Left ventricle myocardium inferior (tissue), 1 donor: ENCODE data around the gene SLC22A14. TPM values are rescaled to one million over a fixed set of nuclear protein-coding genes. Genes with fewer than 3 reads are reported as not detected.
"Not testable (repeated sequence)": the region's sequence is repeated elsewhere in the genome, so short reads cannot be mapped to it uniquely, and the experiment has no call there.

Experiments used
- DNase-seq: peaks from one replicate; pipeline ENCODE4 v3.0.0-alpha.2; 2020
- H3K27ac ChIP-seq: fragments of 200-600 bp; replicated peaks from 2 replicates; pipeline ENCODE4 v1.8.0; 2021
- H3K27me3 ChIP-seq: fragments of 200-600 bp; 2 replicates; pipeline ENCODE4 v1.8.0; 2021; ENCODE audit warnings: low read depth
- H3K36me3 ChIP-seq: fragments of 200-600 bp; 2 replicates; pipeline ENCODE4 v1.8.0; 2021
- H3K4me1 ChIP-seq: fragments of 200-600 bp; 2 replicates; pipeline ENCODE4 v1.8.0; 2021
- H3K4me3 ChIP-seq: fragments of 200-600 bp; 2 replicates; pipeline ENCODE4 v1.8.0; 2021; ENCODE audit warnings: mild to moderate bottlenecking, moderate library complexity
- H3K9me3 ChIP-seq: fragments of 200-600 bp; replicated peaks from 2 replicates; pipeline ENCODE4 v1.8.0; 2021
- CTCF ChIP-seq: fragments of 200-600 bp; IDR thresholded peaks from 2 replicates; pipeline ENCODE4 v1.8.0; 2021; ENCODE audit warnings: antibody characterized with exemption, mild to moderate bottlenecking, borderline replicate concordance
- intact Hi-C: fragments of 100-400 bp; cut with micrococcal nuclease; formaldehyde crosslinking; loops from one replicate; pipeline ENCODE4 v1.11.0; 2022
- total RNA-seq: library from RNA; stranded (reverse); fragmentation: NEBNext Ultra II Directional; extraction: Animal tissue kit (Norgen Biotek cat#: 25700); gene quantifications from one replicate; pipeline ENCODE4 v1.2.1, GENCODE V29; 2021
- donor health status: DM: no; HTN: yes; CAD: no; lungs with severe emphysema.

The SLC22A14 gene
- total RNA-seq, 1 donor from 2014 or later: not detected

GRCh38 chr3:38276917-38277630, 5.0 kb upstream of the SLC22A14 start:
- Histone ChIP-seq H3K27ac (no peak overlapping the region), H3K27me3 (no peaks in the 10 kb centered on the region), H3K36me3 (no peaks in the 10 kb centered on the region), H3K9me3 (no peaks in the 10 kb centered on the region), H3K4me3 (no peak overlapping the region), H3K4me1 (peaks cover 3% of the 10 kb centered on the region)
- no peak for DNase-seq
- no peak for TF ChIP-seq CTCF
- intact Hi-C loops: no loop called here

GRCh38 chr3:38278841-38279240, 3.3 kb upstream of the SLC22A14 start:
- no peak for DNase-seq
- no peaks in the 10 kb centered on the region for H3K9me3 ChIP-seq
- peaks cover 3% of the 10 kb centered on the region for H3K4me1 ChIP-seq
- no peak overlapping the region for H3K4me3 ChIP-seq
- no peaks in the 10 kb centered on the region for H3K36me3 ChIP-seq
- intact Hi-C loops: no loop called here
- H3K27me3 ChIP-seq: no peaks in the 10 kb centered on the region
- H3K27ac ChIP-seq: no peak overlapping the region
- no peak for TF ChIP-seq CTCF

GRCh38 chr3:38283810-38284755, 2.0 kb downstream of the SLC22A14 start:
- Histone ChIP-seq H3K4me1 (no peaks in the 10 kb centered on the region), H3K9me3 (no peaks in the 10 kb centered on the region), H3K36me3 (no peaks in the 10 kb centered on the region), H3K27ac (no peak overlapping the region), H3K4me3 (no peak overlapping the region), H3K27me3 (no peaks in the 10 kb centered on the region)
- DNase-seq: no peak
- intact Hi-C loops: no loop called here
- TF ChIP-seq CTCF: no peak

- Histone ChIP-seq H3K27me3 (no peaks in the 10 kb centered on the region), H3K36me3 (no peaks in the 10 kb centered on the region), H3K9me3 (no peaks in the 10 kb centered on the region), H3K4me1 (no peaks in the 10 kb centered on the region), H3K4me3 (no peak overlapping the region), H3K27ac (no peak overlapping the region)
- DNase-seq: no peak
- TF ChIP-seq CTCF: no peak
- intact Hi-C loops: no loop called here
Observed at GRCh38 chr3:38284756-38285150, 2.7 kb downstream of the SLC22A14 start.

GRCh38 chr3:38289286-38290217, 7.5 kb downstream of the SLC22A14 start:
- H3K9me3 ChIP-seq, H3K27ac ChIP-seq, H3K4me3 ChIP-seq, H3K36me3 ChIP-seq, H3K27me3 ChIP-seq, DNase-seq, intact Hi-C loops, H3K4me1 ChIP-seq: not testable (repeated sequence)

- H3K9me3 ChIP-seq, H3K36me3 ChIP-seq, H3K27ac ChIP-seq, intact Hi-C loops, DNase-seq, H3K4me1 ChIP-seq, H3K4me3 ChIP-seq, H3K27me3 ChIP-seq: not testable (repeated sequence)
Observed at GRCh38 chr3:38297053-38297452, 15.0 kb downstream of the SLC22A14 start.
